Calu3 (cell line): ENCODE data around the gene CD200. TPM values are rescaled to one million over a fixed set of nuclear protein-coding genes. Genes with fewer than 3 reads are reported as not detected.
"Not testable (repeated sequence)": the region's sequence is repeated elsewhere in the genome, so short reads cannot be mapped to it uniquely, and the experiment has no call there.

Source experiments
- BruUV-seq: library from RNA; stranded (reverse); fragments of 400-500 nt; replicated peaks from 2 replicates; lab custom pipeline; 2021; lab: Mats Ljungman, UMichigan
- CTCF ChIA-PET: fragments of 300-600 bp; sonication (Branson Sonifier 250); formaldehyde crosslinking; loops from one replicate; lab custom pipeline; 2022; ENCODE audit warnings: antibody characterized with exemption; lab: Charles Lee
- DNase-seq: peaks from one replicate; pipeline ENCODE4 v3.0.0; 2022
- H3K27ac Mint-ChIP-seq: one replicate; pipeline ENCODE4 v1.8.0; 2022; ENCODE audit warnings: mixed read lengths; ENCODE audit not compliant: unreplicated experiment
- H3K27me3 Mint-ChIP-seq: one replicate; pipeline ENCODE4 v1.8.0; 2022; ENCODE audit warnings: mixed read lengths; ENCODE audit not compliant: unreplicated experiment
- H3K36me3 Mint-ChIP-seq: one replicate; pipeline ENCODE4 v1.8.0; 2022; ENCODE audit warnings: mild to moderate bottlenecking, moderate library complexity, mixed read lengths; ENCODE audit not compliant: insufficient read depth, unreplicated experiment
- H3K4me1 Mint-ChIP-seq: one replicate; pipeline ENCODE4 v1.8.0; 2022; ENCODE audit warnings: mild to moderate bottlenecking, low read depth, mixed read lengths; ENCODE audit not compliant: unreplicated experiment
- H3K4me3 Mint-ChIP-seq: one replicate; pipeline ENCODE4 v1.8.0; 2022; ENCODE audit warnings: mild to moderate bottlenecking, low read depth, moderate library complexity, mixed read lengths; ENCODE audit not compliant: unreplicated experiment
- H3K9me3 Mint-ChIP-seq: one replicate; pipeline ENCODE4 v1.8.0; 2022; ENCODE audit warnings: low read depth, mixed read lengths; ENCODE audit not compliant: unreplicated experiment
- CTCF ChIP-seq: fragments of 200-600 bp; IDR thresholded peaks from one replicate; pipeline ENCODE4 v1.8.0; 2022; ENCODE audit warnings: antibody characterized with exemption; ENCODE audit not compliant: unreplicated experiment
- intact Hi-C: fragments of 100-400 bp; cut with micrococcal nuclease; formaldehyde crosslinking; loops from one replicate; pipeline ENCODE4 v1.10.0; 2022; ENCODE audit not compliant: unreplicated experiment
- total RNA-seq: library from RNA; stranded (reverse); gene quantifications from 2 replicates; pipeline ENCODE4 v1.2.3, GENCODE V29; 2022

Gene CD200
- total RNA-seq, 1 experiment from 2014 or later: not detected

- H3K27ac Mint-ChIP-seq: no peak overlapping the region
- no peak overlapping the region for H3K4me3 Mint-ChIP-seq
- no peaks in the 10 kb centered on the region for H3K36me3 Mint-ChIP-seq
- TF ChIP-seq CTCF: no peak
- no peaks in the 10 kb centered on the region for H3K9me3 Mint-ChIP-seq
- intact Hi-C loops: no loop called here
- no TSS peak for BruUV-seq
- CTCF ChIA-PET: no interaction called here
- peaks cover 25% of the 10 kb centered on the region for H3K4me1 Mint-ChIP-seq
- DNase-seq: no peak
- no peaks in the 10 kb centered on the region for H3K27me3 Mint-ChIP-seq
Measured at GRCh38 chr3:112376992-112377391, 44.0 kb downstream of the CD200 start.

- peaks cover 25% of the 10 kb centered on the region for H3K4me1 Mint-ChIP-seq
- TF ChIP-seq CTCF: no peak
- H3K9me3 Mint-ChIP-seq: no peaks in the 10 kb centered on the region
- H3K27ac Mint-ChIP-seq: no peak overlapping the region
- DNase-seq: no peak
- H3K27me3 Mint-ChIP-seq: no peaks in the 10 kb centered on the region
- H3K4me3 Mint-ChIP-seq: no peak overlapping the region
- CTCF ChIA-PET: no interaction called here
- intact Hi-C loops: no loop called here
- BruUV-seq: no TSS peak
- no peaks in the 10 kb centered on the region for H3K36me3 Mint-ChIP-seq
Measured at GRCh38 chr3:112377568-112378071, 44.7 kb downstream of the CD200 start.

GRCh38 chr3:112378347-112378746 lies 45.4 kb downstream of the CD200 start:
- peaks cover 25% of the 10 kb centered on the region for H3K4me1 Mint-ChIP-seq
- H3K9me3 Mint-ChIP-seq, BruUV-seq, H3K27ac Mint-ChIP-seq, H3K27me3 Mint-ChIP-seq, CTCF ChIA-PET, H3K4me3 Mint-ChIP-seq, DNase-seq, intact Hi-C loops, H3K36me3 Mint-ChIP-seq: not testable (repeated sequence)

GRCh38 chr3:112379020-112379690 lies 46.2 kb downstream of the CD200 start:
- H3K27me3 Mint-ChIP-seq: no peaks in the 10 kb centered on the region
- intact Hi-C loops: no loop called here
- H3K9me3 Mint-ChIP-seq: no peaks in the 10 kb centered on the region
- CTCF ChIA-PET: no interaction called here
- H3K27ac Mint-ChIP-seq: no peak overlapping the region
- H3K4me1 Mint-ChIP-seq: peaks cover 25% of the 10 kb centered on the region
- no TSS peak for BruUV-seq
- no peak for TF ChIP-seq CTCF
- no peak overlapping the region for H3K4me3 Mint-ChIP-seq
- DNase-seq: no peak
- H3K36me3 Mint-ChIP-seq: no peaks in the 10 kb centered on the region
